Calu3 (cell line): ENCODE measurements around the gene IST1. TPM values are rescaled to one million over a fixed set of nuclear protein-coding genes. Genes with fewer than 3 reads are reported as not detected.

Source experiments
- BruUV-seq: library from RNA; stranded (reverse); fragments of 400-500 nt; replicated peaks from 2 replicates; lab custom pipeline; 2021; lab: Mats Ljungman, UMichigan
- CTCF ChIA-PET: fragments of 300-600 bp; sonication (Branson Sonifier 250); formaldehyde crosslinking; loops from one replicate; lab custom pipeline; 2022; ENCODE audit warnings: antibody characterized with exemption; lab: Charles Lee
- DNase-seq: peaks from one replicate; pipeline ENCODE4 v3.0.0; 2022
- H3K27ac Mint-ChIP-seq: one replicate; pipeline ENCODE4 v1.8.0; 2022; ENCODE audit warnings: mixed read lengths; ENCODE audit not compliant: unreplicated experiment
- H3K27me3 Mint-ChIP-seq: one replicate; pipeline ENCODE4 v1.8.0; 2022; ENCODE audit warnings: mixed read lengths; ENCODE audit not compliant: unreplicated experiment
- H3K36me3 Mint-ChIP-seq: one replicate; pipeline ENCODE4 v1.8.0; 2022; ENCODE audit warnings: mild to moderate bottlenecking, moderate library complexity, mixed read lengths; ENCODE audit not compliant: insufficient read depth, unreplicated experiment
- H3K4me1 Mint-ChIP-seq: one replicate; pipeline ENCODE4 v1.8.0; 2022; ENCODE audit warnings: mild to moderate bottlenecking, low read depth, mixed read lengths; ENCODE audit not compliant: unreplicated experiment
- H3K4me3 Mint-ChIP-seq: one replicate; pipeline ENCODE4 v1.8.0; 2022; ENCODE audit warnings: mild to moderate bottlenecking, low read depth, moderate library complexity, mixed read lengths; ENCODE audit not compliant: unreplicated experiment
- H3K9me3 Mint-ChIP-seq: one replicate; pipeline ENCODE4 v1.8.0; 2022; ENCODE audit warnings: low read depth, mixed read lengths; ENCODE audit not compliant: unreplicated experiment
- CTCF ChIP-seq: fragments of 200-600 bp; IDR thresholded peaks from one replicate; pipeline ENCODE4 v1.8.0; 2022; ENCODE audit warnings: antibody characterized with exemption; ENCODE audit not compliant: unreplicated experiment
- intact Hi-C: fragments of 100-400 bp; cut with micrococcal nuclease; formaldehyde crosslinking; loops from one replicate; pipeline ENCODE4 v1.10.0; 2022; ENCODE audit not compliant: unreplicated experiment
- total RNA-seq: library from RNA; stranded (reverse); gene quantifications from 2 replicates; pipeline ENCODE4 v1.2.3, GENCODE V29; 2022

Gene IST1
- total RNA-seq, 1 experiment from 2014 or later: 252 TPM

- no peaks in the 10 kb centered on the region for H3K27me3 Mint-ChIP-seq
- no peak for TF ChIP-seq CTCF
- no peak overlapping the region for H3K27ac Mint-ChIP-seq
- CTCF ChIA-PET: interaction anchor here (0.7 kb wide), 1 partner anchor 61 kb away, joined by 8 read pairs; no protein-coding TSS in a partner anchor
- intact Hi-C loops: loop anchor here (5.0 to 10.0 kb wide), 3 partner anchors 156 to 318 kb away; partner anchors contain the start of gene AP1G1
- no peaks in the 10 kb centered on the region for H3K9me3 Mint-ChIP-seq
- no peaks in the 10 kb centered on the region for H3K36me3 Mint-ChIP-seq
- no TSS peak for BruUV-seq
- no peaks in the 10 kb centered on the region for H3K4me1 Mint-ChIP-seq
- no peak overlapping the region for H3K4me3 Mint-ChIP-seq
- no peak for DNase-seq
Measured at GRCh38 chr16:71963125-71963875, 68.0 kb downstream of the IST1 start.

- no peak overlapping the region for H3K27ac Mint-ChIP-seq
- no peaks in the 10 kb centered on the region for H3K9me3 Mint-ChIP-seq
- no peaks in the 10 kb centered on the region for H3K36me3 Mint-ChIP-seq
- no peak overlapping the region for H3K4me3 Mint-ChIP-seq
- H3K4me1 Mint-ChIP-seq: no peaks in the 10 kb centered on the region
- no TSS peak for BruUV-seq
- peaks cover 7% of the 10 kb centered on the region for H3K27me3 Mint-ChIP-seq
- CTCF ChIA-PET: interaction anchor here (0.7 to 1.5 kb wide), 2 partner anchors 9 to 15 kb away, joined by 3 to 4 read pairs; no protein-coding TSS in a partner anchor
- DNase-seq: no peak
- intact Hi-C loops: loop anchor here (10.0 kb wide), 2 partner anchors 190 to 320 kb away; no protein-coding TSS in a partner anchor
- TF ChIP-seq CTCF: no peak
Measured at GRCh38 chr16:71965223-71965622, 69.9 kb downstream of the IST1 start.

- BruUV-seq: no TSS peak
- Mint-ChIP-seq H3K36me3 (no peaks in the 10 kb centered on the region), H3K9me3 (no peaks in the 10 kb centered on the region), H3K4me1 (no peaks in the 10 kb centered on the region), H3K27me3 (peaks cover 8% of the 10 kb centered on the region), H3K4me3 (no peak overlapping the region), H3K27ac (no peak overlapping the region)
- CTCF ChIA-PET: interaction anchor here (0.7 to 1.5 kb wide), 2 partner anchors 11 to 711 kb away, joined by 3 to 7 read pairs; no protein-coding TSS in a partner anchor
- TF ChIP-seq CTCF: no peak
- DNase-seq: no peak
- intact Hi-C loops: loop anchor here (10.0 kb wide), 2 partner anchors 192 to 322 kb away; no protein-coding TSS in a partner anchor
Measured at GRCh38 chr16:71966932-71967331, 71.6 kb downstream of the IST1 start.

GRCh38 chr16:71969353-71969752 is 74.0 kb downstream of the IST1 start:
- H3K27ac Mint-ChIP-seq: no peak overlapping the region
- H3K4me3 Mint-ChIP-seq: no peak overlapping the region
- no TSS peak for BruUV-seq
- intact Hi-C loops: loop anchor here (10.0 kb wide), 2 partner anchors 195 to 325 kb away; no protein-coding TSS in a partner anchor
- CTCF ChIA-PET: interaction anchor here (0.6 kb wide), 1 partner anchor 87 kb away, joined by 6 read pairs; no protein-coding TSS in a partner anchor
- TF ChIP-seq CTCF: no peak
- H3K4me1 Mint-ChIP-seq: no peaks in the 10 kb centered on the region
- peaks cover 8% of the 10 kb centered on the region for H3K27me3 Mint-ChIP-seq
- no peaks in the 10 kb centered on the region for H3K9me3 Mint-ChIP-seq
- no peak for DNase-seq
- no peaks in the 10 kb centered on the region for H3K36me3 Mint-ChIP-seq
